Esophagus squamous epithelium (tissue), 4 donors: ENCODE data around the gene HM13.

ENCODE experiments used
- CTCF ChIP-seq, 6 experiments: fragments of 450-650 bp in 4 of 6; fragments of 200-600 bp in 2 of 6; sonication (generic) in 2 of 6; IDR thresholded peaks; one replicate each; pipeline ENCODE4 v1.5.1; 2016 to 2019; ENCODE audit warnings: antibody characterized with exemption in 6 of 6, mild to moderate bottlenecking in 4 of 6, moderate library complexity in 4 of 6
- POLR2A ChIP-seq, 4 donors: fragments of 450-650 bp; IDR thresholded peaks; one replicate each; pipeline ENCODE4 v1.6.1; 2017; ENCODE audit warnings: antibody characterized with exemption in 4 of 4, mild to moderate bottlenecking in 4 of 4, moderate library complexity in 3 of 4

GRCh38 chr20:31565699-31566318 lies 51.6 kb downstream of the HM13 start:
- TF ChIP-seq CTCF (IDR thresholded peaks at IDR 0.05) (no peak), POLR2A (IDR thresholded peaks at IDR 0.05) (peak in 1 of 4 donors; percentile 34)
